ENCODE data around the gene GTF2H4. TPM values are rescaled to one million over a fixed set of nuclear protein-coding genes. Genes with fewer than 3 reads are reported as not detected.

Gene GTF2H4
- total and polyA plus RNA-seq, 10 of the 15 experiments (the other 5 are each of a cell fraction or from before 2014, with no cell fraction given): 1.1 to 43.8 (median 18.9) TPM

GRCh38 chr6:30917487-30917886 is 9.5 kb downstream of the GTF2H4 start:
- WGBS (ENCODE audit: insufficient coverage, insufficient replicate concordance, low lambda C conversion rate, missing lambda C conversion rate): 93% methylated on average over 8 of the region's 8 CpGs
- no peak overlapping the region for H3K4me3 ChIP-seq
- H3K27me3 ChIP-seq (replicated peaks in 1 of 2; ENCODE audit: control insufficient read depth in 2 of 2, insufficient read depth in 2 of 2, low read length in 1 of 2): no peaks in the 10 kb centered on the region
- no peak for FAIRE-seq
- no peak overlapping the region for H2AFZ ChIP-seq (ENCODE audit: control insufficient read depth, low read depth, low read length)
- DNase-seq (ENCODE audit: low read depth, low spot score): no peak
- peaks cover 3% of the 10 kb centered on the region; the same call in 1 of the 2 replicates for H3K4me1 ChIP-seq (ENCODE audit: control insufficient read depth, insufficient read depth, low read length)
- ChIA-PET CTCF (interaction anchor here (0.6 to 9.3 kb wide), 8 partner anchors 9 to 258 kb away, joined by 3 to 119 read pairs (median 36); no protein-coding TSS in a partner anchor), SMC1A (ENCODE audit: uncharacterized antibody, unreplicated experiment) (interaction anchor here (0.9 to 7.9 kb wide), 6 partner anchors 22 to 169 kb away, joined by 3 to 141 read pairs (median 18); no protein-coding TSS in a partner anchor), RAD21 (ENCODE audit: unreplicated experiment) (interaction anchor here (1.8 to 3.2 kb wide), 2 partner anchors 153 to 154 kb away, joined by 4 to 29 read pairs; no protein-coding TSS in a partner anchor), POLR2A (no interaction called here)
- in situ Hi-C loops (cut with MboI) (loop anchor here (5.0 kb wide), 1 partner anchor 160 kb away; no protein-coding TSS in a partner anchor), intact Hi-C loops (cut with micrococcal nuclease; ENCODE audit: unreplicated experiment) (loop anchor here (5.0 kb wide), 1 partner anchor 165 kb away; no protein-coding TSS in a partner anchor)
- no peaks in the 10 kb centered on the region for H4K20me1 ChIP-seq (ENCODE audit: control insufficient read depth, insufficient read depth)
- no peak overlapping the region for H3K9ac ChIP-seq (ENCODE audit: control insufficient read depth, insufficient read depth, low read length)
- TF ChIP-seq CBFB (IDR thresholded peaks at IDR 0.05; ENCODE audit: low read depth) (no peak), EED (IDR thresholded peaks at IDR 0.05; ENCODE audit: low read depth) (no peak), ZBTB4 (CRISPR knock-in tag; IDR thresholded peaks at IDR 0.05) (no peak), SKIL (IDR thresholded peaks at IDR 0.05; ENCODE audit: low read depth, poor library complexity, severe bottlenecking) (no peak), SUPT20H (IDR thresholded peaks at IDR 0.05; ENCODE audit: borderline replicate concordance, control insufficient read depth, low read depth, low read length) (no peak), SREBF2 (IDR thresholded peaks at IDR 0.05; ENCODE audit: low read length) (no peak), STAT3 (IDR thresholded peaks at IDR 0.05; ENCODE audit: low read depth, low read length) (no peak)
- H3K36me3 ChIP-seq (ENCODE audit: control insufficient read depth in 2 of 2, insufficient read depth in 2 of 2, low read length in 1 of 2): peaks cover 15% of the 10 kb centered on the region in 2 experiments; a peak in 3 of 4 replicates
- no peak overlapping the region for H3K4me2 ChIP-seq (ENCODE audit: control insufficient read depth, insufficient read depth)
- H3K9me3 ChIP-seq (replicated peaks; ENCODE audit: control insufficient read depth, insufficient read depth, low read length): no peaks in the 10 kb centered on the region
- no peak for ATAC-seq
- no TSS peak for BruUV-seq (replicated peaks)
- H3K27ac ChIP-seq (ENCODE audit: control insufficient read depth, insufficient read depth): no peak overlapping the region
- peaks cover 9% of the 10 kb centered on the region for H3K79me2 ChIP-seq (ENCODE audit: control insufficient read depth, insufficient read depth, low read length)
